C4-2B (cell line): ENCODE results near the gene ATP23.

Experiments
- ZFX ChIP-seq: fragments of 450-650 bp; IDR thresholded peaks from 2 replicates; pipeline ENCODE4 v1.6.1; 2017
- TF ChIP-seq, protein P1 (sequence below): fragments of 450-650 bp; conservative IDR thresholded peaks from 2 replicates; pipeline ENCODE4 v1.5.1; 2017; ENCODE audit warnings: mild to moderate bottlenecking

- TF ChIP-seq, protein P1, sequence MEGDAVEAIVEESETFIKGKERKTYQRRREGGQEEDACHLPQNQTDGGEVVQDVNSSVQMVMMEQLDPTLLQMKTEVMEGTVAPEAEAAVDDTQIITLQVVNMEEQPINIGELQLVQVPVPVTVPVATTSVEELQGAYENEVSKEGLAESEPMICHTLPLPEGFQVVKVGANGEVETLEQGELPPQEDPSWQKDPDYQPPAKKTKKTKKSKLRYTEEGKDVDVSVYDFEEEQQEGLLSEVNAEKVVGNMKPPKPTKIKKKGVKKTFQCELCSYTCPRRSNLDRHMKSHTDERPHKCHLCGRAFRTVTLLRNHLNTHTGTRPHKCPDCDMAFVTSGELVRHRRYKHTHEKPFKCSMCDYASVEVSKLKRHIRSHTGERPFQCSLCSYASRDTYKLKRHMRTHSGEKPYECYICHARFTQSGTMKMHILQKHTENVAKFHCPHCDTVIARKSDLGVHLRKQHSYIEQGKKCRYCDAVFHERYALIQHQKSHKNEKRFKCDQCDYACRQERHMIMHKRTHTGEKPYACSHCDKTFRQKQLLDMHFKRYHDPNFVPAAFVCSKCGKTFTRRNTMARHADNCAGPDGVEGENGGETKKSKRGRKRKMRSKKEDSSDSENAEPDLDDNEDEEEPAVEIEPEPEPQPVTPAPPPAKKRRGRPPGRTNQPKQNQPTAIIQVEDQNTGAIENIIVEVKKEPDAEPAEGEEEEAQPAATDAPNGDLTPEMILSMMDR: no peak
- no peak for TF ChIP-seq ZFX
Observed at GRCh38 chr12:57964421-57964820, 23.1 kb downstream of the ATP23 start.
